GM19463 (cell line): Measurements from ENCODE around the gene CCDC85A.

ENCODE experiments used
- ATAC-seq: cut with Tn5 transposase; IDR thresholded peaks from one replicate; pipeline ENCODE4 v1.9.1; 2021; ENCODE audit warnings: mild to moderate bottlenecking, moderate library complexity; ENCODE audit not compliant: unreplicated experiment

Gene CCDC85A

DNA sequence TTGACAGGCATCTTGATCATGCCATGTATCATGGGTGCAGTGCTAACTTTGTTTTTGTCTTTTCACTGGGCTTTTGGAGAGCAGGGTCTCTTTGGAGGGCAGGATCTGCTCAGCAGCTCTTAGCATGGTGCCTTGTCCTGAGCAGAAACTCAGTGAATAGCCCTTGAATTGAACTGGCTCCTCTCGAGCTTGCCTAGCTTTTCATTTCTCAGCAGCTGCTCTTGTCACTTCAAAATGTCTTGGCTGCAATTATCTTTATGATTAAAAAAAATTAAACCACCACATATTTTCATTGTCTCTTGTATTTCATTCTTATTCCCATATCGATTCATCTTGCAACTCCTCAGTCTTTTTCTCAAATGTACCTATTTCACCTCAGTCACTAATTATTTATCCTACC is 50.5 kb downstream of the CCDC85A start:
- no peak for ATAC-seq

DNA sequence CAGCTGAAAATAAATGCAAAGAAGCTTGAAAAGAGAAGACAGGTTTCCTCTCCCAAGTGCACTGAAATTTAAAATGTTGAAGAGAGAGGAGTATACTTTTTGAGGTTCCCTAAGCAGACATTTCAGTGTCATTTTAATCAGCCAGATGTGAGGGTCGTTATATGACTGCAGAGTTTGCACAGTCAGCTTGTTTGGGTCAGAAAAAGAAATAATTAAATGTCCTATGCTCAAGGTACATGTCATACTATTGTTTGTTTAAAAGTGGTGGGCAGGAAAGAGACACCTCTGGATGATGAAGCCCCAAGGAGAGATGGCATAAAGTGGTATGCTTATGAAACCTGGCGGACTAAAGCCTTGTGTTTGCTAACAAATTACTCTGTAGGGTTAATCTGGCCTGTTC is 55.2 kb downstream of the CCDC85A start:
- ATAC-seq = no peak

DNA sequence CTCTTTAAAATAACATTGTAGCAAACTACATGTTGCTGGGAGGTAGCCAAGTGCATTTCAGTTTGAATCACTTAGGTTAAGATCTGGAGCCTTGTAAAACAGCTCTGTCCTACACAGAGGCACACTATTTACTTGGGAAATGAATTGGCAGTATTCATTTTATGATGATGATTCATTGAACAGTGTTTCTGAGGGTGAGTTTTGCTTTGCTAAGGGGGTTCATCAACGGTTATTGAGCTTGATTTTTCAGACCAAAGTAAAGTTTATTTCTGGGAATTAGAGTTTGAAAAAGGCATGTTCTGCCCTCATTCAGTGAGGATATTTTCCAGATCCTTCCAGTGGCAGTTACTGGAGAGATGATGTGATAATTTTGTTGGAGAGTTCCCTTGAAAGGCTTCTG is 55.6 kb downstream of the CCDC85A start:
- no peak for ATAC-seq

DNA sequence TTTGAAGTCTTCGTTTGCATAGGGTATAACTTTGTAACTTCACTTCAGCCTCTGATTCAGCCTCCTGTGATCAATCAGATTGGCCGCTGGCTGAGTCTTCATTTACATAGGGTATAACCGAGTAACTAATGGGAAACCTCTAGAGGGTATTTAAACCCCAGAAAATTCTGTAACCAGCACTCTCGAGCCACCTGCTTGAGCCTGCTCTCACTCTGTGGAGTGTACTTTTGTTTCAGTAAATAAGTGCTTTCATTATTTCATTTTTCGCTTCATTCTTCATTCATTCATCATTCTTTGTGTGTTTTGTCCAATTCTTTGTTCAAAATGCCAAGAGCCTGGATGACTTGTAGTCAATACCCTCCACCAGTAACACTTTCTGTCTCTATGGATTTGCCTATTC is 56.4 kb downstream of the CCDC85A start:
- no peak for ATAC-seq

DNA sequence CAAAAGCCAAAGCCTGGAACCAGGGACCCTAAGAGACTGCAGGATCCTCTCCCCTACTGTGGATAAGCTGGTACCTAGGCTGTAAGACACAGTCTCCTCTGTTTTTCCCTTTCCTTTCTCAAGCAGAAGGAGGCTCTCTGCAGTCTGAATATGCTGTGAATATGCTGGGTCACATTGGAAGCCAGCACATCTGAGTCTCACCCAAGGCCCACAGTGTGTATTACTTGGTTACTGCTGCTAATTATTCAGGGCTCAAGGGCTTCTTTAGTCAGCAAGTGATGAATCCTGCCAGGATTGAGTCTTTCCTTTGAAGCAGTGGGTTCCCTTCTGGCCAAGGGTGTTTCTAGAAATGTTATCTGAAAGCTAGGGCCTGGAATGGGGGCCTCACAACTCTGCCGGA is 60.7 kb downstream of the CCDC85A start:
- no peak for ATAC-seq

DNA sequence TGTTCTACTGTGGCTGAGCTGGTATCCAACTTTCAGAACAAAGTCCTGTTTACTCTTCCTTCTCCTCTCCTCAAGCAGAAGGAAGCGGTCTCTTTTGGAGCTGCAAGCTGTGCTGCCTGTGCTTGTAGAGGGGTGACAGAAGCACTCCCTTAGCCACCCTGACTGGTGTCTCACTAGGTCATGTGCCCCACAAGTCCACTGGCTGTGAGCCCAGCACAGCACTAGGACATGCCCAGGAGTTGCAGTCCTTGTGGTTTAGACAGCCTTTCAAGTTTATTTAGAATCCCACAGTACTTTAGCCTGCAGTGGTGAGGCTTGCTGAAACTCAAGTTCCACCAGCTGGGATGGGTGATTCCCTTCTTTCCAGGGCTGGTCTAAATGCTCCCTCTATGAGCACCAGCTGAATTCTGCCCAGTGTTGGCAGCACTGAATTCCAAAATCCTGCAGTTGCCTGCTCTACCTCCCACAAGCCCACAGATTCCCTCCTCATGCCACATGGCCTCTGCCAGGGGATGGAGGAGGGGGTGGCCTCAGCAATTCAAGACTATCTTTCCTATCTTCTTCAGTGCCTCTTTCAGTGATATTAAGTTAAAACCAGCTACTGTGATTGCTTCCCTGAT is 61.2 kb downstream of the CCDC85A start:
- ATAC-seq = no peak

DNA sequence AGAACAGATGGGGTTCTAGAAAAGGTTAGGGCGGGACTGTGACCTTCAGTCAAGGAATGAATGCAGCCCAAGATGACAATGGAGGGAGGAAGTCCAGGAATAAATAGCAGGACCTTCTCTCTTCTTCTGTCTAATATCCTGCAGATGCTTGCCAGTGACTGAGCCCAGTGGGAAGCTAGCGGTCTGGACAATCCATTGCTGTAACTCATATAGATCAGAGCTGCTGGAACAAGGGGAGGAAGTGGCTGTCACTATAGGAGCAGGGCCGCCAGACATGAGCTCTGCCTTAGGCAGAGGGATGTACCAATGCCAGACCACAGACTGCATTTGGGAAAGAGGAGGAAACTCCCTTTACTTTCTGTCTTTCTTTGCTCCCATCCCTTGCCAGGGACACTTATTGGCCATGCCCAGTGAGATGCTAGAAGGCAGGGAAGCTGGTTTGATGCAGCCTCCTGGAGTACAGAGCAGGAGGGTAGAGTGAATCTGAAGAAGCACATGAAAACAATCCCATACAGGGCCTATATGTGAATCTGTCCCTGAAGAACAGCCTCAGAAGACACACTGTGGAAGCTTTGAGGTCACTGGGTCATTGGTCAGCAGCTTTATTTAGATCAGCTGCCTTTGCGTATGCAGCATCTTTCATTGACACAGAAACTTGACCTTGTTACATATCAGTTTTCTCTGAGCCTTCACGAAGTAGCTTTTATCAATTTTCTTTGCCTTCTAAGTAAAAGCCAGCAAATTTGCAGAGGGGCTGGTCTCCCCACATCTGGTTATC is 65.4 kb downstream of the CCDC85A start:
- no peak for ATAC-seq

DNA sequence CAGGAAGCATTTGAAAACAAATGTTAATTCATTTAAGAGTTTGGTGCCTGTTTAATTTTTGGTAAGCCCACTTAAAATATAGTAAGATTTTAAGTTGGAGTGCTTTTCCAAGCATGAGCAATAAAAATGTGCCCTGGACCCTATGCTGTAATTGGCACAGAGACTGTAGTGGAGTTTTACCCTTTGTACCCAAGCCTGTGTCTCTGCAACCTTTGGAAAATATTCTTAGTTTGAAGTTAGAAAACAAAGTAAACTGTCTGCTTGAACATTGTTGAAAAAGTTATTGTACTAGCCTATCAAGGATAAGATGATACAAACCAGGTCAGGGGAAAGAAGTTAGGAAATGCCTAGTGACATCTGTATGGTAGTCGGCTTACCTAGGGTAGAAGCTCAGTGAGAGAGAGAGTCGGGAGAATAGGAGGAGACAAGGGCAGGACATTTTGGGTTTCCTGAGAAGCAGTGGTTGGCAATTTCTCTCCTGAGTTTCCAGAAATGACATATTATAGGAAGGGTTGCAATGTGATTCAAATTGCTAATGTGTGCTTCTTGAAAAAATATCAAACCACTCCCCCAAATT is 66.5 kb downstream of the CCDC85A start:
- ATAC-seq = no peak

DNA sequence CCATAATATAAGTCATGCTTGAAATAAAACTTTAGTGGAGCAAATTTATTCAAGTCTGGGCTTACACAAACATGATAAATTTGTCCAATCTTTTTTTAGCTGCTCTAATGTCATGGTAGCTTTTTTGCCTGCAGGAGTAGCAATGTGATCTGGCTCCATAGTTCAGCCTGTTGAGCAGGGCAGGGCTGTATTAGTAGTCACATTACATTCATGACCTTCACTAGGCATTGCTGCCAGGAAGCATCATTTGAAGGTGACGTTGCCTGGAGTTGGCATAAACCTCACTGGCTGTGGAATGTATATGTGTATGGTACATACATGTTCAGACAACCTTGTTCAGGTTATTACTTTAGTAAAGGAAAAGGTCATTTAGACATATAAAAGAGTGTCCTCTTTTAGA is 76.6 kb downstream of the CCDC85A start:
- ATAC-seq = no peak

DNA sequence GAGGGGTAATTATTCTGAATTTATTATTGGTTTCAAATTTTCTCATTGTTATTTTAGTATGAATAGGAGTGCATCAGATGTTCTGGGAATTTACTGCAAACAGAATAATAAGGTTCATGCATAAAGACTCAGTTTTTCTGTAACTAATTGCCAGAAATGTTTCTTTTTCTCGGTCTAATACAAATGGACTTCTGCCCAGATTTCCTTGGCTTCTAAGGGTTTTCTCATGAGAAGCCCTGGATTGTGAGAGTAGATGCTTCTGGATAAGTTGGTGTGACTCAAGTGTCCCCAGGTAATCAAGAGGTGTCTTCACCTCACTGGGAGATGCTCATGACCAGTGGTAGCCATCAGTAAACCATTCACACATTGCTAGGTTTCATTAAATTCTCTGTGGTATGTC is 78.5 kb downstream of the CCDC85A start:
- no peak for ATAC-seq

DNA sequence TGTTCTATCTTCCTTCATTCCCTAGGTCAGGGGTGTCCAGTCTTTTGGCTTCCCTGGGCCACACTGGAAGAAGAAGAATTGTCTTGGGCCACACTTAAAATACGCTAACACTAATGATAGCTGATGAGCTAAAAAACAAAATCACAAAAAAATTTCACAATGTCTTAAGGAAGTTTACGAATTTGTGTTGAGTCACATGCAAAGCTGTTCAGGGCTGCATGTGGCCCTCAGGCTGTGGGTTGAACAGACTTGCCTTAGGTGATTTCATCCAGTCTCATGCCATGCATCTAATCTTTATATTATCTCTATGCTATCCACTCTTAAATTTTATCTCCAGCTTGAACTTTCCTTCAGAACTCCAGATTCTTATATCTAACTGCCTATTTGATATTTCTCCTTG is 80.1 kb downstream of the CCDC85A start:
- ATAC-seq = no peak

DNA sequence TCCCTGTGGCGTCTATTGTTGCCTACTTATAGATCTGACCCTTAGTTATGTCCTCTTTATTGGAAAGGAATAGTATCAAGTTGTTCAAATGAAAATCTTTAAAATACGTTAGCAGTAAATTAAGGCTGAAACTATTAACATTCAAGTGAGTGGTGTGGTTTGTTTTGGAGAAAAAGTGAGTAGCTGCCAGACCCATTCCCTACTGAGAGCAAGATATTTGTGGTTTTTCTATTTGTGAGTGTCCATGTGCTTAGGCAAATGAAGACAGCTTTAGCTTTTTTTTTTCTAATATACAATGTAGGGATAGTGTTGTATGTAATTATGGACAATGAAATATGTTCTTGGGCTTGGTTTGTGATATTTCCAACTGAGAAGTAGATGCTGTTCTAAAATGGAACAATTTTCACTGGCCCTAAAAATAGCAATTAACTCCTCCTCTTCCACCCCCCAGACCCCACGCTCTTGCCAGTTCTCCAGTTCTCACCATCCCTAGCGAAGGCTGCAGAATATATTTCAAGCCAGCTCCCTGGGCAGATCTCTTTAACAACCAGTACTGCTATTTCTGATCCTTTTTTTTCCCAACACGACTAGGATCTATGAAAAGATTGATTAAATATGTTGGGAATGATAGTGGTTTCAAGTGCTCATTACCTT is 83.1 kb downstream of the CCDC85A start:
- ATAC-seq = no peak

DNA sequence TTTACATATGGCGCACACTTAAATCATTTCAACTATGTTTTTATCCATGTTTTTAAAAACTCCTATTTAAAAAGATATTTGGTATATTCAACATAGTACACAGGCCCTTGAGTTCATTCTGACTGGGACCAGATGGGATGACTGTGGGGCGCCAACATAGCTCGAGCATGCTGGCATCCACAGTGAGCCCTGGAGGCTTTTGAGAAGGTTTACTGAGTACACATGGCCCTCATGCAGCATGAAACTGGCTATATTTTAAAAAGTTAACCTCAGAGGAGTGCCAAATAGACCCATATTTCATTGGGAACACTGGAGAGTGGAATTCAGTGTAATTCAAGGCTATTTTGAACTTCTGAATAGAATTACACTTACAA is 83.6 kb downstream of the CCDC85A start:
- no peak for ATAC-seq

DNA sequence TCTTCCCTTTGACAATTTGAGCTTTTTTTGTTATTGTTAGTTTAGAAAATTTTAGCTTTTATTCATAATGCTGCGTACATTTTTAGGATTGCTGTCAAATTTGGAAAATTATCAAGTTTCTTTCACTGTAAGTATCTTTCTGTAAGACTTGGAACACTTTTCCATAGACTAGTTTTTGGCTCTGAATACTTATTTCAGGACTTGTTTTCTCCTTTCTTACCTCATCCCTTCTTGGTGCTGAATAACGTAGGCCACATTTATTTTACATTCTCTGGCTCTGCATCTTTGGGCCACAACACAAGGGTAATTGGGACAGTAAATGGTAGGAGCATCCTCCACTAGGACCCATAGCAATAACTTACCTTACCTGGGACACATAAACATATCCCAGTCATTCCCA is 85.1 kb downstream of the CCDC85A start:
- ATAC-seq = no peak

DNA sequence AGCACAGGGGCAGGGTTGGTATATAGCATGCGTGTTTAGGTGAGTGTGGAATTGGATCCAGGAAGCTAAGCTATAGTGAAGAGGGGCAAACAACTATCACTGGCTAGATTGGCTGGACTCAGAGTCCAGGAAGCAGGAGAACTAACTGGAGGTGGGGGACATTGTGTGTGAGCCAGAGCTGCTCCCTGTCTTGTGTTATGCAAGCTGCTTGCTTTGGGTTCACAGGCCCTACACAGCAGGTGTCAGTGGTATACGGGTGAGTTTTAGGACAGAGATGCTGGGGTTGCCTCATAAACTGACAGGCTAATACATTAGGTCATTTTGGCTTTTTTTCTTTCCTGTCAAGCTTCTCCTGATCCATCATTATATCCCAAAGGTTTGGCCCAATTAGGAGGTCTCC is 87.5 kb downstream of the CCDC85A start:
- ATAC-seq = no peak

DNA sequence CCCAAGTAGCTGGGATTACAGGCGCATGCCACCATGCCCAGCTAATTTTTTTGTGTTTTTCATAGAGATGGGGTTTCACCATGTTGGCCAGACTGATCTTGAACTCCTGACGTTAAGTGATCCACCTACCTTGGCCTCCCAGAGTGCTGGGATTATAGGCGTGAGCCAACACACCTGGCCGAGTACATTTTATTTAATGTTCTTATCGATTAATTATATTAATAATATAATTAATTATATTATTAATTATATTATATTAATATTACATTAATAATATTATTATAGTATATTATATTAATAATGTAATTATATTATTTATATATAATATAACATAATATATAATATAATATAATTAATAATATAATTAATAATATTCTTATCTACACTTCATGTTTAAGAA is 101.4 kb downstream of the CCDC85A start:
- no peak for ATAC-seq

DNA sequence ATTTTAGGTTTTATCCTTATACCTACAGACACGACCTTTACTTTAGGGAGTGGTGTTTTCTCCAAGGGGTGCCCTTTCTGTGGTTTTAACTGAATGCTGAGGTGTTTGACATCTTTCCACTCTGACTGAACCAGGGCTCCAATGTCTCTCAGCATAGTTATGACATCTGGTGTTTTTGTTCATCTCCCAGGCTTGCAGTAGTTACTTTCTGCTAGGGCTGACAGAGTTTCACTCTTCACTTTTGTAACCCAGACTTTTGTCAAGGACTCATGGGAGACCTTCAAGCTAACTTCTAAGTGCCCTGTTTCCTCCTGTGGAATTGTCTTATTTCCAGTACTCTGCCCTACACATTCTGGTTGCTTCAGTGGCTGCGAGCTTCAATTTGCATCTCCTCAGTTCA is 103.1 kb downstream of the CCDC85A start:
- ATAC-seq = no peak

DNA sequence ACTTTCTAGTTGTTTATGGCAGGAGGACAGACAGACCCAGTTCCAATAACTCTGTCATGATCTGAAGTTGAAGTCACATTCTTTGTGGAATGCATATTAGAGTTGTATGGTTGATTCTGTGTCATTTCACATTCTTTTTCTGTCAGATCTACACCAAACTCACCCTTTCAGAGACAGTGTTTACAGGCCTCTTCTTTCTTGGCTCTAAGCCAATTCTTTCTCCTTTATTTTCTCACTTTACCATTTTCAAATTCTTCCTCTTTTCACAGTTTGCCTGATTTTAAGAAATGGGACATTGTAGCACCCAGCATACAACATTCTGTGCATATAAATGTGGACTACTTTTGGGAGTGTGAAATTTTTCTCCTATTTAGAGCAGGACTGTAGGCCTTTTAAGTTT is 103.7 kb downstream of the CCDC85A start:
- no peak for ATAC-seq

DNA sequence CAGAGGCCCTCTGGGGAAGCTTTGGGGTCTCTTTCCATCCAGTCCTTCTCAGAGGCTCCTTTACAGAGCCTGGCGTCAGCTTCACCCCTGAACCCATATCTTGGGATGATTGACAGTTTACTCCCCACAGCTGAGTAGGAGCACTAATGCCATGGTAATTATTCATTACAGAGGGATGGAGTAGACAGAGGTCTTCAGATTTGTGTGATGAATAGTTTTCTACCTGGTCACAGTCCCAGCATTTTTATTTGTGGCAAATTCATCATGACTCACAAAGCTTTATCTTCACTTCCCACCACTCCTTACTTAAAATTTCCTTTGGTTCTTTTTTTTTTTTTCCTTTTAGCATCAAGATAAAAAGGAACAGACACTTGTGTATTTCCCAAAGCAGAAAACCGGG is 104.2 kb downstream of the CCDC85A start:
- ATAC-seq = no peak

DNA sequence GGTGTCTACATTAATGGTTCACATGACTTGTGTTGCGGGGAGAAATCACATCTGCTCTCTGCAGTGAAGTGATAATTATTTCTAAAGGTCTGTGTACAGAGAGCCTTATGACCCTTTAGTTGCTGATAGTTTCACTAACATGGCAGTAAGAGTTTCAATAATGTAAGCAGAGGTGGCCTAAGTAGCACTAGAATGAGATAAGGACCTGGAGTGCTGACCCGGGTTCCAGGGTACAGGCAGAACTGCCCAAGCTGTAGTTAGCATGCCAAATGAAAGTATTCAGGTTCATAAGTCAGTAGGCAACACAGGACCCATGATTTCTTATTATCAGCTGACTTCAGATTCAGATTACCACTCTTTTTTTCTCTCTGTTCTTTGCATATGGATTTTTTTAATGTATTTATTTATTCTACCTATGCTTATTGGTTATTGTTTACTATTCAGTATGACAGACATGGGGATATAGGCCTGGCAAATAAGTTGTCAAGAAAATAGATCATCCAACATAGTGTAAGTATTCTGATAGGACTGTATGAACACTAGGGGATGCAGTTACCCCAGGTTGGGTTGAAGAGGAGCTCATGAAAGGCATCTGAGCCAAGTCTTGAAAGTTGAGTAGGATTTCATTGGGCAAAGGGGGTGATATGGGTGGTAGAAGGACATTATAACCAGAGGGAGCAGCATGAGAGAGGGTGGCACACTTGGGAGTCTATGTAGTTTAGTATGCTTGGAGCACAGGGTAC is 105.2 kb downstream of the CCDC85A start:
- no peak for ATAC-seq

DNA sequence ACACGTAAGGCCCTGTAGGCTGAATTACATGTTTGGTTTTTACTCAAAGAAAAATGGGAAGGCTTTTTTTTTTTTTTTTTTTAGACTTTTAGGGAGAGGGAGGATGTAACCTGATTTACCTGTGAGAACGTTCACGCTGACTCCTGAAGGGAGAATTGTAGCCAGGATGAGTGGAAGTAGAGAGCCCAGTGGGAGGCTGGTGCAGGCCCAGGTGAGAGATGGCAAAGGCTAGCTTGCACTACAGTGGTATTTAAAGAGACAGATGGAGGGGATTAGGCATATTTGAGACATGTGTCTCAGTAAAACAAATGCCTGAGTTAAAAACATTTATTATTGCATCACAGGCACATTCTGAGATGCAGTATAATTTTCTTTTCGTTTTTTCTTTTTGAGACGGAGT is 107.9 kb downstream of the CCDC85A start:
- ATAC-seq = no peak
